OCI-LY7 (cell line): ENCODE measurements around the gene CIAO2B. TPM values are rescaled to one million over a fixed set of nuclear protein-coding genes. Genes with fewer than 3 reads are reported as not detected.

Experiments used
- BruUV-seq: library from RNA; stranded (reverse); fragments of 400-500 nt; replicated peaks from 2 replicates; lab custom pipeline; 2021; lab: Mats Ljungman, UMichigan
- CTCF ChIA-PET: fragments of 300-600 bp; sonication (Branson Sonifier 250); formaldehyde crosslinking; loops from one replicate; lab custom pipeline; 2022; ENCODE audit warnings: antibody characterized with exemption; ENCODE audit not compliant: unreplicated experiment; lab: Charles Lee
- POLR2A ChIA-PET: fragments of 300-600 bp; sonication (Branson Sonifier 250); formaldehyde crosslinking; loops from one replicate; lab custom pipeline; 2022; ENCODE audit warnings: antibody characterized with exemption; lab: Charles Lee
- DNase-seq: peaks from one replicate; pipeline ENCODE4 v3.0.0-alpha.2; 2015; ENCODE audit warnings: low spot score
- H2AFZ ChIP-seq: fragments of 200-600 bp; sonication (generic), shearing (Covaris generic); 2 replicates; pipeline ENCODE4 v1.6.1; 2014; ENCODE audit warnings: mild to moderate bottlenecking, antibody characterized with exemption, low read length, moderate library complexity
- H3K27ac ChIP-seq: fragments of 200-600 bp; sonication (generic); 2 replicates; pipeline ENCODE4 v1.5.1; 2014; ENCODE audit warnings: mixed run types, low read depth, mild to moderate bottlenecking, moderate library complexity, low read length, inconsistent platforms; ENCODE audit not compliant: poor library complexity, severe bottlenecking
- H3K36me3 ChIP-seq: fragments of 200-600 bp; sonication (generic); 2 replicates; pipeline ENCODE4 v1.6.1; 2014; ENCODE audit warnings: mild to moderate bottlenecking, antibody characterized with exemption, low read length, moderate library complexity, mixed read lengths; ENCODE audit not compliant: insufficient read depth
- H3K4me1 ChIP-seq: fragments of 200-600 bp; sonication (generic); 2 replicates; pipeline ENCODE4 v1.5.1; 2014; ENCODE audit warnings: mild to moderate bottlenecking, low read length; ENCODE audit not compliant: insufficient read depth, poor library complexity, severe bottlenecking
- H3K4me2 ChIP-seq: fragments of 200-600 bp; sonication (generic); 2 replicates; pipeline ENCODE4 v1.6.1; 2014; ENCODE audit warnings: mild to moderate bottlenecking, low read length
- H3K4me3 ChIP-seq: fragments of 200-600 bp; sonication (generic); 2 replicates; pipeline ENCODE4 v1.5.1; 2014; ENCODE audit warnings: mild to moderate bottlenecking, low read depth, low read length; ENCODE audit not compliant: poor library complexity, severe bottlenecking
- H3K79me2 ChIP-seq: fragments of 200-600 bp; sonication (generic); 2 replicates; pipeline ENCODE4 v1.6.1; 2016; ENCODE audit warnings: low read depth, mild to moderate bottlenecking, low read length, moderate library complexity, mixed read lengths; ENCODE audit not compliant: insufficient read depth
- H3K9me2 ChIP-seq: fragments of 200-600 bp; sonication (generic); 2 replicates; pipeline ENCODE4 v1.6.1; 2016; ENCODE audit warnings: mild to moderate bottlenecking, low read length, mixed read lengths; ENCODE audit not compliant: insufficient read depth
- H3K9me3 ChIP-seq: fragments of 200-600 bp; sonication (generic); 2 replicates; pipeline ENCODE4 v1.6.1; 2014; ENCODE audit warnings: mild to moderate bottlenecking, mixed run types, low read length, mixed read lengths
- H4K20me1 ChIP-seq: fragments of 200-600 bp; sonication (generic); 2 replicates; pipeline ENCODE4 v1.6.1; 2014; ENCODE audit warnings: mild to moderate bottlenecking, antibody characterized with exemption, low read length, moderate library complexity, mixed read lengths; ENCODE audit not compliant: insufficient read depth
- EZH2phosphoT487 ChIP-seq: fragments of 200-600 bp; sonication (generic); IDR thresholded peaks from 2 replicates; pipeline ENCODE4 v1.6.1; 2018; ENCODE audit warnings: low read depth, borderline replicate concordance, mild to moderate bottlenecking, mixed run types, antibody characterized with exemption, low read length, moderate library complexity, mixed read lengths
- intact Hi-C: fragments of 100-400 bp; cut with micrococcal nuclease; formaldehyde crosslinking; loops from one replicate; pipeline ENCODE4 v1.10.0; 2022; ENCODE audit not compliant: unreplicated experiment
- total RNA-seq, 2 experiments: library from RNA; depleted of rRNA in 1 of 2; stranded (reverse); fragments of >200 nt in 1 of 2; shearing (Covaris generic) in 1 of 2; gene quantifications; 2 replicates each; pipeline ENCODE4 v1.2.3, GENCODE V29; 2014 to 2022
- TF ChIP-seq, protein P1 (sequence below): fragments of 200-600 bp; sonication (generic); conservative IDR thresholded peaks from 2 replicates; pipeline ENCODE4 v1.5.1; 2014; ENCODE audit warnings: mild to moderate bottlenecking, antibody characterized with exemption, low read length, moderate library complexity, mixed read lengths

The CIAO2B gene
- total RNA-seq, 2 experiments from 2014 or later: 76.4 to 133 TPM

DNA sequence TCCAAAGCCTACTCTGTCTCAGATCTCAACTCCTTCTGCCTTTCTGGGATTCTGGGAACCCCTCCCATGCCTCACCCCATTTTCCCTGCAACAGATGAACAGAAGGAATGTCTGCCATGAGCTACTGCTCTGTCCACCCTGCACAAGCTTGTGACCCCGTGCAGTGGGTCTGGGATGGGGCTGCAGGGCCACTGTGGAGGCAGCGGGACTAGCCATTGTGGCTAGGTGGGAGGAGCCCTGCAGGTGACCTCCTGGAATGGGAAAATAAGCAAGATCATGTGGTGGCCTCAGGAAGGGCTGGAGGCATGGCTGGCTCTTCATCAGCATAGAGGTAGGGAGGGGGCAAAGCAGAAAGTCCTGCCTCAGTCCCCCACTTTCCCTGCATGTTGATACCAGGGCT, 40.1 kb downstream of the CIAO2B start:
- CTCF ChIA-PET: no interaction called here
- TF ChIP-seq, protein P1, sequence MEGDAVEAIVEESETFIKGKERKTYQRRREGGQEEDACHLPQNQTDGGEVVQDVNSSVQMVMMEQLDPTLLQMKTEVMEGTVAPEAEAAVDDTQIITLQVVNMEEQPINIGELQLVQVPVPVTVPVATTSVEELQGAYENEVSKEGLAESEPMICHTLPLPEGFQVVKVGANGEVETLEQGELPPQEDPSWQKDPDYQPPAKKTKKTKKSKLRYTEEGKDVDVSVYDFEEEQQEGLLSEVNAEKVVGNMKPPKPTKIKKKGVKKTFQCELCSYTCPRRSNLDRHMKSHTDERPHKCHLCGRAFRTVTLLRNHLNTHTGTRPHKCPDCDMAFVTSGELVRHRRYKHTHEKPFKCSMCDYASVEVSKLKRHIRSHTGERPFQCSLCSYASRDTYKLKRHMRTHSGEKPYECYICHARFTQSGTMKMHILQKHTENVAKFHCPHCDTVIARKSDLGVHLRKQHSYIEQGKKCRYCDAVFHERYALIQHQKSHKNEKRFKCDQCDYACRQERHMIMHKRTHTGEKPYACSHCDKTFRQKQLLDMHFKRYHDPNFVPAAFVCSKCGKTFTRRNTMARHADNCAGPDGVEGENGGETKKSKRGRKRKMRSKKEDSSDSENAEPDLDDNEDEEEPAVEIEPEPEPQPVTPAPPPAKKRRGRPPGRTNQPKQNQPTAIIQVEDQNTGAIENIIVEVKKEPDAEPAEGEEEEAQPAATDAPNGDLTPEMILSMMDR: no peak
- TF ChIP-seq EZH2phosphoT487: no peak
- POLR2A ChIA-PET: no interaction called here
- H4K20me1 ChIP-seq: no peaks in the 10 kb centered on the region
- DNase-seq: no peak
- H3K4me1 ChIP-seq: no peaks in the 10 kb centered on the region
- H3K9me3 ChIP-seq: no peaks in the 10 kb centered on the region
- H3K4me3 ChIP-seq: no peak overlapping the region
- H3K79me2 ChIP-seq: no peaks in the 10 kb centered on the region
- intact Hi-C loops: no loop called here
- H2AFZ ChIP-seq: no peak overlapping the region
- H3K36me3 ChIP-seq: peaks cover 5% of the 10 kb centered on the region
- H3K9me2 ChIP-seq: no peaks in the 10 kb centered on the region
- H3K4me2 ChIP-seq: no peak overlapping the region
- BruUV-seq: no TSS peak
- no peak overlapping the region for H3K27ac ChIP-seq

DNA sequence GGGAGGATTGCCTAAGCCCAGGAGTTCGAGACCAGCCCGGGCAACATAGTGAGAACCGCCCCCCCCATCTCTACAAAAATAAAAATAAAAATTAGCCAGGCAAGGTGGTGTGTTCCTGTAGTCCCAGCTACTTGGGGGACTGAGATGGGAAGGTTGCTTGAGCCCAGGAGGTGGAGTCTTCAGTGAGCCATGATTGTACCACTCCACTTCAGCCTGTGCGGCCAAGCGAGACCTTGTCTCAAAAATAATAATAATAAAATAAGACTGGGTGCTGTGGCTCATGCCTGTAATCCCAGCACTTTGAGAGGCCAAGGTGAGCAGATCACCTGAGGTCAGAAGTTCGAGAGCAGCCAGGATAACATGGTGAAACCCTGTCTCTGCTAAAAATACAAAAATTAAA, 42.4 kb downstream of the CIAO2B start:
- ChIA-PET POLR2A (interaction anchor here (1.8 kb wide), 1 partner anchor 11 kb away, joined by 4 read pairs; the partner anchor contains the start of gene PDP2), CTCF (no interaction called here)
- BruUV-seq: no TSS peak
- TF ChIP-seq, protein P1: no peak
- TF ChIP-seq EZH2phosphoT487: no peak
- intact Hi-C loops: no loop called here
- DNase-seq: no peak
- Histone ChIP-seq H3K4me2 (no peak overlapping the region), H3K4me3 (no peak overlapping the region), H3K79me2 (no peaks in the 10 kb centered on the region), H3K4me1 (no peaks in the 10 kb centered on the region), H3K9me2 (no peaks in the 10 kb centered on the region), H3K27ac (no peak overlapping the region), H3K36me3 (peaks cover 19% of the 10 kb centered on the region), H2AFZ (no peak overlapping the region), H4K20me1 (no peaks in the 10 kb centered on the region), H3K9me3 (no peaks in the 10 kb centered on the region)

DNA sequence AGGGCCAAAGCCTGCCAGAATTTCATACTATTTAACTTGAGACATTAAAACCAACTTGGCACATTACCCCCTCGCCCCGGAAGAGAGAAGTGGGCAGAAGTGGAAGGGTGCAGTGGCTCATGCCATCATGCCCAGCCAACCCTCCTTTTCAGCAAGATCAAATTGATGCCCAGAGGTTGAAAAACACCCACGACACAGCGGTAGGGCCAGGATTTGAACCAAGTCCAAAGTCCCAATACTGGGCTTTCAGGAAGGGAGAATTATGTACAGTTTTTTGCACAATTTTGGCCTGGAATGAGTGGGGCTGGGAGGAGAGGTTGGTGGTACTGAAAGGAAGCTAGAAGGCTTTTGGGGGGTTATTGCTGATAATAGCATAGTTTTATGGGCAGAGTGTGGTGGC, 42.8 kb downstream of the CIAO2B start:
- TF ChIP-seq EZH2phosphoT487: no peak
- TF ChIP-seq, protein P1: no peak
- ChIA-PET POLR2A (no interaction called here), CTCF (no interaction called here)
- H3K36me3 ChIP-seq: peaks cover 24% of the 10 kb centered on the region
- H3K27ac ChIP-seq: no peak overlapping the region
- H4K20me1 ChIP-seq: no peaks in the 10 kb centered on the region
- no peaks in the 10 kb centered on the region for H3K9me2 ChIP-seq
- intact Hi-C loops: no loop called here
- DNase-seq: no peak
- H3K79me2 ChIP-seq: no peaks in the 10 kb centered on the region
- BruUV-seq: no TSS peak
- H3K9me3 ChIP-seq: no peaks in the 10 kb centered on the region
- no peak overlapping the region for H2AFZ ChIP-seq
- no peak overlapping the region for H3K4me2 ChIP-seq
- no peak overlapping the region for H3K4me3 ChIP-seq
- no peaks in the 10 kb centered on the region for H3K4me1 ChIP-seq
